ENCODE results near the gene CNBP.
"Not testable (repeated sequence)": the region's sequence is repeated elsewhere in the genome, so short reads cannot be mapped to it uniquely, and the experiment has no call there.

The CNBP gene

GRCh38 chr3:129136275-129136674 is 47.4 kb downstream of the CNBP start:
- not testable (repeated sequence) for DNase-seq

DNA sequence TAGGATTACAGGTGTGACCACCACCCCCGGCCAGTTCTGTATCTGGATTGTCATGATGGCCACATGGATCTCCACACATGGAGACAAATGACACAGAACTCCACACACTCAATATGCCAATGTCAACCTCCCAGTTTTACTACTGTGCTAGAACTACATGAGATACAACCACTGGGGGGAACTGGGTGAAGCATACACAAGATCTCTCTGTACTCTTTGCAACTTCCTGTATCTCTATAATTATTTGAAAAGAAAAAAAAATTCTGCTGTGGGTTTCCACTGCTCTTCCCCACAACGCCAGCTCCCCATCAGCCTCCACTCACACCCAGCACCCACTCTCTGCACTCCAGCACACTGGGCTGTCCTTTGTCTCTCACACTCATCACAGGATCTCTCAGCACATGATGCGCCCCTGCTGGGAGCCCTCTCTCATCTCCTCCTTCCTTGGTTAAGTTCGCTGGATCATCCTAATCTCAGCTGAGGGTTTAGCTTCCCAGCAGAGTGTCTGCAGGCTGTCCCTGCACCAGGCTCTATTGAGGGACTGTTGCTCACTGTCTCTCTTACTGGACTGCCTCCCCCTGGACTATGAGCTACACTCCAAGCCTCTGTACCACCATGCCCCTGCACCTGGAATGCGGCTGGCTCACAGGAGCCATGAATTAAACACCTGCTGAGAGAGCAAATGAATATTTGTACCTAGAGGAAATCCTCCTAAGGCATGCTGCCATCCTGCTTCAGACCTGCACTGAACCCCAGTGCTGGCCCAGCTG is 51.4 kb downstream of the CNBP start:
- DNase-seq: no peak

GRCh38 chr3:129131465-129132088 is 52.1 kb downstream of the CNBP start:
- DNase-seq: no peak

GRCh38 chr3:129130291-129130813 is 53.3 kb downstream of the CNBP start:
- DNase-seq: no peak

GRCh38 chr3:129128357-129129155 is 55.1 kb downstream of the CNBP start:
- no peak for DNase-seq

DNA sequence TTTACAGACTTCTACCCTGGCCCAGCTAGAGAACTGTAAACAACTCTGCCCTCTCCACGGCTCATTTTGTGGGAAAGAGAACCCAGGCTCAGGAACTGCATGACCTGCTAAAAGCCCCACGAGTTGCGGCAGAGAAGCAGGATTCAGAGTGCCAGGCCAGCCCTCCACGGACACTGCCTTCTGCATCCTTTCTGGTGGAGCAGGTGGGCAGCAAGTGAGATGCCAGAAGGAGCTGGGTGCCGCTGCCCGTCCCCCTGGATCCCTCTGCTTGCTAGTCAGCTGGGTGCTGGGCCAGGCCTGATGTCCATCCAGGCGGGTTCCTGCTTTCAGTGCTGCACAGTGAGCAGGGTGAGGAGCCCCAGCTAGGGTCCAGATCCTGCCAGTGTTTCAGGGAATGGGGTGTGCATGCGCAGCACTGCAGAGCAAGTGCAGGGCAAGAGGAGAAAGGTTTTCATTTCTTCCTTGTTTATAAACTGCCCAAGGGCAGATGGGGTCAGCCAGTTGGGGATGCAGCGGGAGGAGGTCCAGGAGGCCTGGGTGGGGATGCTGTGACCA is 56.9 kb downstream of the CNBP start:
- no peak for DNase-seq

- DNase-seq: no peak
Measured at GRCh38 chr3:129123314-129124060, 60.2 kb downstream of the CNBP start.

DNA sequence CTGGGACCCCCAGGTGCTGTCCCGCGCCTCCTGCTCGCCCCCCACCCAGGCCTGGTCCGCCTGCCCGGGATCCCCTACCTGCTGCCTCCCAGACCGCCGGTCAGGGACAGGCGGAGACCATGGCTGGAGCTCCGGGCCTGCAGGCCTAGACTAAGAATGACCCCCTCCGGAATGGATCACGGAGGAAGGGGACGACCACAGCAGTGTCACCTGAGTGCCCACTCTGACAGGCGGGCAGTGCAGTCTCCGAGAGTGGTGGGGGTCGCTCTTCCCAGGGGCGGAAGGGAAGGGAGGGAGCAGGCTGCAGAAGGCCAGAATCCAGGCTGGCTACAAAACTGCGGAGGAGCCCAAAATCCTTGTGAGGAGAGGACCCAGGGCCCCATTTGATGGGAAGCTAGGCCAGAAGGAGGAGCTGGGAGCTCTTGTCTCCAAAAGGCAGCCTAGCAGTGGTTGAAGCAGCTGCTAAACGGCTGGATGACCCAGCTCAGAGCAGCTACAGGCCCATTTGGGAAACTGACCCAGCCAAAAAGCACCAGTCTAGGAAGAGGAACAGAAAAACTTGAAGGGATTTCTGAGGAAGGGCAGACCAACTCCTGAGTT is 61.2 kb downstream of the CNBP start:
- peak; percentile 67 for DNase-seq

- peak; percentile 87 for DNase-seq
Measured at GRCh38 chr3:129121792-129122411, 61.8 kb downstream of the CNBP start, which contains the start of gene RAB43. TSS of gene RAB43 (minus strand) at chr3:129121804. CDS start at chr3:129121489, 315 bp downstream.

- peak; percentile 79 for DNase-seq
Measured at GRCh38 chr3:129121016-129121791, 62.5 kb downstream of the CNBP start.

- peak; percentile 74 for DNase-seq
Measured at GRCh38 chr3:129120254-129121004, 63.3 kb downstream of the CNBP start.

GRCh38 chr3:129119365-129120100 is 64.2 kb downstream of the CNBP start:
- DNase-seq: peak; percentile 38

- DNase-seq: no peak
Measured at GRCh38 chr3:129118745-129119144, 65.0 kb downstream of the CNBP start.

Measured in right kidney (tissue), 1 donor.